Activated CD4-positive, alpha-beta T cell treated with anti-CD3 and anti-CD28 coated beads for 24 hours (primary cell): ENCODE measurements around the gene LMX1B.

Experiments used
- DNase-seq, 2 donors: peaks; one replicate each; pipeline ENCODE4 v3.0.0-alpha.2; 2020; ENCODE audit warnings: low read depth in 2 of 2

Gene LMX1B

GRCh38 chr9:126658201-126658825 lies 44.6 kb downstream of the LMX1B start:
- DNase-seq, result no peak

DNA sequence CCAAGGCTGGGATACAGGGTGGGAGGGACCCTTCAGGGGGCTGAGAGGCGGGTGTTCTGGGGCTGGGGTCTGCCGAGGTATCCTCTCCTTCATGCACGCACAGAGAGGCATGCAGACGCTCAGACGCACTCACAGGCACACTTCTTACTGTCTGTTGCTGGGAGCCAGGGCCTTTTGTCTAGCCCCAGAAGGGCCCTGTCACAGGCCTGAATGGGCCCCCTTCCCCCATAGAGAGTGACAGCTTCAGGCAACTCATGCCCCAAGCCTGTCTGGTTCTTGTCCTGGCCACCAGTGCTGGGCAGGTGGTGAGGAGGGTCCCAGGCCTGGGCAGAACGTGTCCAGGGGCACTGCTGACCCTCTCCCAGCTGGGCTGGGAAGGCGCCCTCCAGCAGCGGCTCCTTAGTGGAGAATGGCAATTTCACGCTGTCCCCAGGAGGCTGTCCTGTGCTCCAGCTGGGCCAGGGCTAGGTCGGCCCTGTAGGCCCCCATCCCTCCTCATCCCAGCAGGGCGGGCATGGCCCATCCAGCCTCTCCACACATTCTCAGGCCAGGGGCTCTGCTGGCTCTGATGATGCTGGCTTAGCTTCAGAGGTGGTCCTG lies 45.3 kb downstream of the LMX1B start:
- no peak for DNase-seq

- no peak for DNase-seq
Measured at GRCh38 chr9:126661122-126661520, 47.4 kb downstream of the LMX1B start.

DNA sequence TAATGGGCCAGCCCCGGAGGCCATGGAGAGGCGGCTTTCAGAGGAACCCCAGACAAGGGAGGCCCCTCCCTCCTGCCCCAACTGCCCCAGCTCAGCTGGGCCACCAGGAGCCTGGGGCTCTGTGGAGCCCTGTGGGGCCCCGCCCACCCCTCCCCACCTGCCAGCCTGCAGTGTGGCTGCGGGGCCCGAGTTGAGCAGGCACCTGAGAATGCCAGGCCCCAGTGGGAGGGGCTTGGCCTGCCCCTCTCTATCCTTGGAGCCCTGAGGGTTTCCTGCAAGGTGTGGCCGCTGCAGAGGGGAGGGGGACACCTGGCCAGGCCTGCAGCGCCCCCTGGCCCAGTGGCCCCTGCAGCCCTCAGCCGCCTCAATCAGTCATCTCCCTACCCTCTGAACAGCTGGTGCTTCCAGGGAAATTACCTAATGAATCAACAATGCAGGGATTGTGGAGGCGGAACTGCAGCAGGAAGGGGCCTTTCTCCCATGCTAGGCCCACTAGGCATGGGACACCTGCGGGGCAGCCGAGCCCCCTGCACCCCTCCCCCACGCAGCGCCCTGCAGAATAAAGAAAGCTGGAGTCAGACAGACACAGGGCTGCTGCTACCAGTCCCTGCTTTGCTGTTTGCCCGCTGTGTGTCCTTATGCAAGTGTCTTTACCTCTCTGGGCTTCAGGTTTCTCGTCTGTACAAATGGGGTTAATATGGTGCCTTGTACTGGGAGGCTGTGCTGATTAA lies 48.0 kb downstream of the LMX1B start:
- DNase-seq, result no peak

GRCh38 chr9:126663661-126664072 lies 49.9 kb downstream of the LMX1B start:
- DNase-seq, result no peak

- no peak for DNase-seq
Measured at GRCh38 chr9:126664900-126665643, 51.3 kb downstream of the LMX1B start.

- DNase-seq, result no peak
Measured at GRCh38 chr9:126665644-126666035, 51.9 kb downstream of the LMX1B start.

- no peak for DNase-seq
Measured at GRCh38 chr9:126666155-126666803, 52.6 kb downstream of the LMX1B start.

DNA sequence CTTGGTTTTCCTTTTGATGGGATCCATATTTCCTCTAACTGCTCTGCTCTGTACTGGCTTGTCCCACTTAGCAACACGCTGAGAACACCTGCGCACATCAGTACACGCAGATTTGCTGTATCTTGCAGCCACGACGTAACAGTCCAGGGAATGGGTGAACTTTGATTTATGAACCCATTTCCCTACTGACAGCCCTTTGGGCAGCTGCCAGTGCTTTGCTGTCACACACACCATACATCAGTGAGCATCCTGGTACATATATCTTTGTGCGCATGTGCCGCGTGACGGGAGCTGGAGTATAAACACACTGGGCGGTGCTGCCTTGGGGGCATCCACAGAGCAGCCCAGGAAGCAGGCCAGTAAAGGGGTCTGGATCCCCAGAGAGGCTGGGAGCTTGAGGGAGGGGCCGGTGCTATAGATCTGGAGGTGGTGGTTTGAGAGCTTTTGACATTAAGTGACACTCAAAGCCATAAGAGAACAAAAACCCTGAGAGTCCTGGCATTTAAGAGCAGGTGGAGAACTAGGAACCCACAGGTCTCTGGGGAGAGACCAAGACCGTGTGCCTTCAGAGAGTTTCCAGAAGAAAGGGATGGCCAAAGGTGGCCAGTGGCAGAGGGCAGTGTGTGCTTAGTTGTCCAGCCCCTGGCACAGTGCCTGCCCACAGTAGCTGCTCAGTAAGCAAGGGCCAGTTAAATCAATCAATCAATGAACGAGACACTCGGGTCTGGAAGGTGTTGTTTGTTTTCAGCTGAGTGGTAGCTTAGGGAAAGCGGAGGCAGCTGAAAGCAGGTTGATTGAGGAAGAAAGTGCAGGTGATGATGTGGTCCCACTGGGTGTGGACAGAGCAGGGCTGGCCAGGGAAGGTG lies 53.7 kb downstream of the LMX1B start:
- no peak for DNase-seq

DNA sequence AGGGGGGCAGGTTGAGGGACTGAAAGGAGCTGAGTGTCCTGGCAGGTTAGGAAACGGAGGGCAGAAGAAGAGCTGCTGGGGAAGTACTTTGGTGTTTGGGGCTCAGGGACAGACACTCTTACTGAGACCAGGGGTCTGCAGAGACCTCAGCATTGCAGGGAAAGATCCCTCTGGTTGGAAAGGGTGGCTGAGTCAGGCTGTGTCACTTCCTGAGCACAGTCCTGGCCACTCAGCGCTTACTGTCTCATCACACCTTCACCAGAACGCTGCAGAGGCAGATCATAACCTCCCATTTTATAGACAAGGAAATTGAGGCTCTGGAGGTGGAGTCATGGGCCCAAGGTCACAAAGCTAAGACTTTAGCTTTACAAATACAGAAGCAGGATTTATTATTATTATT lies 54.3 kb downstream of the LMX1B start:
- DNase-seq, result no peak

DNA sequence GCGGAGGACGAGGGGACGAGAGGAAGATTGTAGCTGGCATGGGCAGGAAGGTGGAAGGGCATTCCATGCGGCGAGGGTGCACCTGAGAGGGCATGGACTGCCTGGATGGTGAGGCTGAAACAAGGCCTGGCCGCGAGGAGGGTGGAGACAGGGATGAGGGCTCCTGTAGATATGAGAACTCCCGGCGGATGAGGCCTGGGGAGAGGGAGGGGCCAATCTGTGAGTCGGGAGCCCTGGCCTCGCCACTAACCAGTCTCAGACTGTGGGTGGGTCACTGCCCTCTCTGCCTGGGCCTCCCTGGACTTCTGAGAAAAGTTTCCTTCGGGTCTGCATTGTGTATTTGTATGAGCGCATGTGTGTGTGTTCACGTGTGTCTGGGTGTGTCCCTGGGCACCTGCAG lies 55.4 kb downstream of the LMX1B start:
- DNase-seq, result no peak

- no peak for DNase-seq
Measured at GRCh38 chr9:126670270-126670669, 56.5 kb downstream of the LMX1B start.

DNA sequence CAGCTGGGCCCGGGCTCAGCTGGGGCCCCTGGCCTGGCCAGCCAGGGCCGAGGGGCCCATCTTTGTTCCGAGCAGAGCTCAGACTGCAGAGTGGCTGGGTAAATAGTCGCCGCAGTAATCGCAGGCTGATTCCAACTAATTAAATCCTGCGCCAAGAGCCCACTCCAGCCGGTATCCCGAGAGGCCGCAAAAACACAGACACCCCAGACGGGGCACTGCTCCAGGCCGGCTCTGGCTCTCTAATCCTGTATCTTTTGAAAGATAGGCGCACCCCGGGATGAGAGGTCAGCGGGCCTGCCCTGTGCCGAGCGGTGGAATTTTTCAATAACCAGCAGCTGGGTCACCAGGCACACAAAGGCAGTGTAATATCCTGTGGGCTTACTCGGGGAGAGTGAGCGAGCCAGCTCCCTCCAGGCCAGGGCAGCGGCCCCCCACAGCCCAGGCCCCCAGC lies 57.7 kb downstream of the LMX1B start:
- no peak for DNase-seq

DNA sequence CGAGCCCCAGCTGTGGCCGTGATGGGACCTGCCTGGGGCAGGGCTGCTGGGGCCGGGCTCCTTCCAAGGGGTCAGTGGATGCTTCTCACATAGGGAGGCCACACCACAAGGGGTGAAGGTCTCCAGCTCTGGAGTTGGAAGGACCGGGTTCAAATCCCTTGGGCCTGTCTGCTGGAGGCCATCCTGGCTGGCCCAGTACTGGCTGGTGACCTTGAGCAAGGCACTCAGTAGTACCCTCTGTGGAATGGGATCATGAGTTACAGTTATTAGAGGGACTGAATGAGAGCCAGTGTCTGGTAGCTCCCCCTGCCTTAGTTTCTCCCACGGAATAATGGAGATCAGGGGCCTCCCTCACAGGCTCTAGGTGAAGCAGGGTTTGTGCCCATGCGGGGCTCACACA lies 58.3 kb downstream of the LMX1B start:
- DNase-seq, result no peak

- DNase-seq, result no peak
Measured at GRCh38 chr9:126672634-126673284, 59.0 kb downstream of the LMX1B start.

DNA sequence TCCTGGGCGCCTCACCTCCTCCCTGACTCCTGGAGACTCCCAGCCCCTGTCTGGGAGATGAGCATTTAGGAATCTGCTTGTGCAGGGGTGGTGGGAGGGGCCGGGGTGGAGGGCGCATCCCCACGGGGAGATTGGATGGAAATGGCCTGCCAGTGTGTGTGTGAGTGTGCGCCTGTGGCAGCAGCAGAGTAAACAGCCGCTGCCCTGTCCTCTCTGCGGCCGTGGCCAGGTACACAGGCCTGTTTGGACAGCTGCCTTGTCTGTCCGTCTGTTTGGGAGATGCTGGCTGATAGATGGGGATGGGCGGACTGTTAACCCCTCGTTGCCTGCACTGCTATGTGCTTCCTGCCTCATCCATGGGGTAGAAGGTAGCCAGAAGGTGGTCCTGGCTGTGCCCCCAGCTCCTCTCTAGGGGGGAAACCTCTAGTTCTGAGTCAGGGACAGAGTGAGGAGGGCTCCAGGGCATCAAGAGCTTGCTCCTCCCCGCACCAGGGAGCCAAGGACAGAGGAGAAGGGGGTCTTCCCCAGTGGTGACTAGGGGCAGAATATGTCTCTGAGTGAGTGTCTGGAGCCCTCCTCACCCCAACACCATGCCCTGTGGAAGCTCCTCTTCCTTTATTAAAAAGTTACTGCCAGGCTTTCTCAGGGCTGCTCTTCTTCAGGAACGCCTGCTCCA lies 60.1 kb downstream of the LMX1B start:
- DNase-seq, result no peak

DNA sequence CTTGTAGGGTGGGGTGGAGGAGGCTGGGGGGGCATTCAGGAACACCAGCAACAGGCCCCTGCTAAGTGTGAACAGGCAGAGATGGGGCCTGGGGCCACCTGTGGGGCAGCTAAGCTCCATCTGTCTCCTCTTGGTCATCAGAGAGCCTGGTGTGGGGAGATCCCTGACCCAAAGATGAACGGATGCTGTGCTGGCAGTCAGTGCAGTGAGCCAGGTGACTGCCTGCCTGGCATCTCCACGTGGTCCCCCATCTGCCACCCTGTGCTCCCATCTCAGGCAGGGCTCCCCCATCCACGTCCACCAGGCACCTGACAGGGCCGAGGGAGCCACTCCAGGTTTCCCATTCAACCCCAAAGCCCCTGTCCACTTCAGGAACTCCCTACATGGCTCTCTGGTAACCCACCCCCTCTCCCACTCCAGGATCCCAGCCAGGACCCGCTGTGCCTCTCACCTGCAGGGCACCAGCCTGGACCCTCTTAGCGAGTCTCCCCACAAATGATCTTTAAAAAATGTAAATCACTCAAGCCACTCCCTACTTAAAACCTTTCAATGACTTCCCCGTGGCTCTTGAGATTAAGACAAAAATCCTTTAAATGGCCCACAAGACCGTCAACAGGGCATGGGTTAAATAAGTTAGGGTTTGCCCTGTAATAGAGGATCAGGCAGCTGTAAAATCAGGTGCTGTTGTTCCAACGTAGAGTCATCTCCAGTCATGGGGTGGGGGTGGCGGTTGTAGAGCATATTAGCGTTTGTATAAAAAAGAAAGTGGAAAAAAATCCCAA lies 60.8 kb downstream of the LMX1B start:
- DNase-seq, result no peak

DNA sequence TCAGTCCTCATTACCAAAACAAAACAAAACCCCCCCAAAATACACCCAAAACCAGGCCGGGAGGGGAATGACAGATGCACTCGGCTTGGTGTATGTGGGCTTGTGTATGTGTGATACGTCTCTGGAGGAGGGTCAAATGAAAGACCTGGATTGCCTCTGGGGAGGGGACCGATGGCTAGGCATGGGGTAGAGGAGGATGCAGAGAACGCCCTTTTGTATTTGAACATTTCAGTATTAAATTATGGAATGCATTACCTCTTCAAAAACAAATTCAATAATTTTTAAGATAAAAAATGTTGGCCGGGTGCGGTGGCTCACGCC lies 61.4 kb downstream of the LMX1B start:
- DNase-seq, result no peak

- no peak for DNase-seq
Measured at GRCh38 chr9:126676102-126676684, 62.5 kb downstream of the LMX1B start.
